Glomerular endothelial cell (primary cell): ENCODE measurements around the gene XAGE5. TPM values are rescaled to one million over a fixed set of nuclear protein-coding genes. Genes with fewer than 3 reads are reported as not detected.
"Not testable (repeated sequence)": the region's sequence is repeated elsewhere in the genome, so short reads cannot be mapped to it uniquely, and the experiment has no call there.

ENCODE experiments used
- DNase-seq: peaks from one replicate; pipeline ENCODE4 v3.0.0-alpha.2; 2011; ENCODE audit warnings: low read depth, low spot score; ENCODE audit errors: extremely low read depth
- total RNA-seq: library from RNA; depleted of rRNA; stranded (reverse); fragments of >200 nt; gene quantifications from 2 replicates; pipeline ENCODE4 v1.2.3, GENCODE V29; 2015

The XAGE5 gene
- total RNA-seq: not detected in 2 replicates

- DNase-seq: no peak
Measured at GRCh38 chrX:52811065-52811625, at the start of gene XAGE5. Gene XAGE5 (plus strand): TSS chrX:52811287. CDS start chrX:52812567, 1,280 bp downstream.

GRCh38 chrX:52765983-52766382, 45.1 kb upstream of the XAGE5 start:
- not testable (repeated sequence) for DNase-seq

- not testable (repeated sequence) for DNase-seq
Measured at GRCh38 chrX:52773504-52773903, 37.6 kb upstream of the XAGE5 start.

GRCh38 chrX:52797327-52797726, 13.8 kb upstream of the XAGE5 start, which contains the start of gene SPANXN5:
Gene SPANXN5 (minus strand): TSS chrX:52797427. CDS start chrX:52797348, 79 bp downstream.
- not testable (repeated sequence) for DNase-seq

- DNase-seq: not testable (repeated sequence)
Measured at GRCh38 chrX:52804876-52805275, 6.2 kb upstream of the XAGE5 start.

GRCh38 chrX:52819788-52820187, 8.7 kb downstream of the XAGE5 start:
- no peak for DNase-seq

- DNase-seq: no peak
Measured at GRCh38 chrX:52821079-52821760, 10.1 kb downstream of the XAGE5 start.

- no peak for DNase-seq
Measured at GRCh38 chrX:52824608-52825007, 13.5 kb downstream of the XAGE5 start.

GRCh38 chrX:52830551-52830950, 19.5 kb downstream of the XAGE5 start:
- DNase-seq: no peak

- DNase-seq: no peak
Measured at GRCh38 chrX:52839137-52839536, 28.1 kb downstream of the XAGE5 start.

- DNase-seq: not testable (repeated sequence)
Measured at GRCh38 chrX:52843619-52844018, 32.5 kb downstream of the XAGE5 start.

GRCh38 chrX:52852110-52852860, 41.2 kb downstream of the XAGE5 start:
- no peak for DNase-seq

- DNase-seq: not testable (repeated sequence)
Measured at GRCh38 chrX:52856991-52857525, 46.0 kb downstream of the XAGE5 start.

- no peak for DNase-seq
Measured at GRCh38 chrX:52865343-52865998, 54.4 kb downstream of the XAGE5 start.

Other genes with a start within 250 kb of the XAGE5 start
- gene SSX7, start 156.4 kb upstream of the XAGE5 start, total RNA-seq: not detected in 2 replicates
- not detected in 2 replicates for gene SSX2, start 104.1 kb upstream of the XAGE5 start, total RNA-seq
- gene SSX2B, start 60.0 kb upstream of the XAGE5 start, total RNA-seq: not detected in 2 replicates
- not detected in 2 replicates for gene SPANXN5, start 13.9 kb upstream of the XAGE5 start, total RNA-seq
- gene XAGE3, start 56.8 kb downstream of the XAGE5 start, total RNA-seq: not detected in 2 replicates
- gene FAM156B, start 86.0 kb downstream of the XAGE5 start, total RNA-seq: 8.7 and 16.8 TPM in 2 replicates
- gene FAM156A, start 147.2 kb downstream of the XAGE5 start, total RNA-seq: 7.2 and 19.9 TPM in 2 replicates
- 2.4 and 5.5 TPM in 2 replicates for gene GPR173, start 237.5 kb downstream of the XAGE5 start, total RNA-seq